ENCODE data around the gene VEPH1.

Gene VEPH1

DNA sequence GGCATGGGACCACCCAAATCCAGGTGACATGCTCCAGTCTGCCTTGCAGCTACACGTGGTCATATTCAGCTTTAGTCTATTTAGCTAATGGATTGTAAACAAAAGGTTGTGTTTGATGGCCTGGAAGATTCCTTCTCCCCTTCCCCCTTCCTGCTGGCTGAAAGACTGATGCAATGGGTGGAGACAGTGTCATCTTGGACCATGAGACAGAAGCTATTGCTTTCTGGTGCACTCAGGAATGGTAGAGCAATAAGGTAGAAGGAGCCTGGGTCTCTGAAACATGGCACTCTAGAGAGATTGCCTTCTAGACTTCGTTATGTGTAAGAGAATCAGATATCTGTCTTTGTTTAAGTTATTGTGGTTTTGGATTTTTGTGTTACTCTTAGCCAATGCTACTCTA lies 92.3 kb downstream of the VEPH1 start:
- Histone ChIP-seq H2AFZ (ENCODE audit: low read depth, low read length) (no peak overlapping the region), H3K27ac (ENCODE audit: low read length) (no peak overlapping the region), H3K79me2 (ENCODE audit: insufficient read depth, low read length) (no peaks in the 10 kb centered on the region), H3K36me3 (ENCODE audit: insufficient read depth, low read length) (no peaks in the 10 kb centered on the region), H3K27me3 (ENCODE audit: insufficient read depth, low read length, poor library complexity) (peaks cover 2% of the 10 kb centered on the region), H3K4me3 (ENCODE audit: low read depth in 1 of 2, low read length in 2 of 2) (no peak overlapping the region), H4K20me1 (ENCODE audit: insufficient read depth, low read length) (no peaks in the 10 kb centered on the region), H3K4me2 (ENCODE audit: insufficient read depth, low read length) (no peak overlapping the region), H3K9me3 (ENCODE audit: insufficient read depth, low read length, severe bottlenecking) (no peaks in the 10 kb centered on the region), H3K4me1 (ENCODE audit: insufficient read depth, low read length) (no peaks in the 10 kb centered on the region), H3K9ac (ENCODE audit: low read depth, low read length) (no peak overlapping the region)
- TF ChIP-seq CTCF (IDR thresholded peaks at IDR 0.05; ENCODE audit: borderline replicate concordance, extremely low read depth, low read length, poor library complexity, severe bottlenecking) = no peak
- no peak for TF ChIP-seq EZH2 (IDR thresholded peaks at IDR 0.05; ENCODE audit: borderline replicate concordance, low read depth, low read length, severe bottlenecking)
- ATAC-seq (ENCODE audit: insufficient read depth, low read depth) = no peak
- DNase-seq = no peak

GRCh38 chr3:157409516-157409915 lies 93.7 kb downstream of the VEPH1 start:
- Histone ChIP-seq H3K27me3 (ENCODE audit: insufficient read depth, low read length, poor library complexity) (peaks cover 2% of the 10 kb centered on the region), H4K20me1 (ENCODE audit: insufficient read depth, low read length) (no peaks in the 10 kb centered on the region), H3K4me2 (ENCODE audit: insufficient read depth, low read length) (no peak overlapping the region), H3K27ac (ENCODE audit: low read length) (no peak overlapping the region), H3K4me3 (ENCODE audit: low read depth in 1 of 2, low read length in 2 of 2) (no peak overlapping the region), H3K9ac (ENCODE audit: low read depth, low read length) (no peak overlapping the region), H3K4me1 (ENCODE audit: insufficient read depth, low read length) (no peaks in the 10 kb centered on the region), H3K36me3 (ENCODE audit: insufficient read depth, low read length) (no peaks in the 10 kb centered on the region), H3K9me3 (ENCODE audit: insufficient read depth, low read length, severe bottlenecking) (no peaks in the 10 kb centered on the region), H3K79me2 (ENCODE audit: insufficient read depth, low read length) (no peaks in the 10 kb centered on the region), H2AFZ (ENCODE audit: low read depth, low read length) (no peak overlapping the region)
- ATAC-seq (ENCODE audit: insufficient read depth, low read depth) (no peak), DNase-seq (no peak)
- TF ChIP-seq EZH2 (IDR thresholded peaks at IDR 0.05; ENCODE audit: borderline replicate concordance, low read depth, low read length, severe bottlenecking) (no peak), CTCF (IDR thresholded peaks at IDR 0.05; ENCODE audit: borderline replicate concordance, extremely low read depth, low read length, poor library complexity, severe bottlenecking) (no peak)

- Histone ChIP-seq H3K79me2 (ENCODE audit: insufficient read depth, low read length) (no peaks in the 10 kb centered on the region), H3K4me1 (ENCODE audit: insufficient read depth, low read length) (no peaks in the 10 kb centered on the region), H3K9ac (ENCODE audit: low read depth, low read length) (no peak overlapping the region), H3K27ac (ENCODE audit: low read length) (no peak overlapping the region), H3K9me3 (ENCODE audit: insufficient read depth, low read length, severe bottlenecking) (no peaks in the 10 kb centered on the region), H3K27me3 (ENCODE audit: insufficient read depth, low read length, poor library complexity) (peaks cover 2% of the 10 kb centered on the region), H3K36me3 (ENCODE audit: insufficient read depth, low read length) (no peaks in the 10 kb centered on the region), H4K20me1 (ENCODE audit: insufficient read depth, low read length) (no peaks in the 10 kb centered on the region), H3K4me2 (ENCODE audit: insufficient read depth, low read length) (no peak overlapping the region), H2AFZ (ENCODE audit: low read depth, low read length) (no peak overlapping the region), H3K4me3 (ENCODE audit: low read depth in 1 of 2, low read length in 2 of 2) (no peak overlapping the region)
- no peak for TF ChIP-seq EZH2 (IDR thresholded peaks at IDR 0.05; ENCODE audit: borderline replicate concordance, low read depth, low read length, severe bottlenecking)
- TF ChIP-seq CTCF (IDR thresholded peaks at IDR 0.05; ENCODE audit: borderline replicate concordance, extremely low read depth, low read length, poor library complexity, severe bottlenecking) = no peak
- DNase-seq = no peak
- no peak for ATAC-seq (ENCODE audit: insufficient read depth, low read depth)
These were observed 94.6 kb downstream of the VEPH1 start for GRCh38 chr3:157408499-157409149.

Data from DND-41 (cell line).